HPDE6-E6E7 (cell line): ENCODE results near the gene CLMN.

ENCODE experiments used
- DNase-seq: peaks from one replicate; pipeline ENCODE4 v3.0.0; 2011; ENCODE audit warnings: missing footprints; ENCODE audit errors: extremely low spot score

CLMN gene, protein sequence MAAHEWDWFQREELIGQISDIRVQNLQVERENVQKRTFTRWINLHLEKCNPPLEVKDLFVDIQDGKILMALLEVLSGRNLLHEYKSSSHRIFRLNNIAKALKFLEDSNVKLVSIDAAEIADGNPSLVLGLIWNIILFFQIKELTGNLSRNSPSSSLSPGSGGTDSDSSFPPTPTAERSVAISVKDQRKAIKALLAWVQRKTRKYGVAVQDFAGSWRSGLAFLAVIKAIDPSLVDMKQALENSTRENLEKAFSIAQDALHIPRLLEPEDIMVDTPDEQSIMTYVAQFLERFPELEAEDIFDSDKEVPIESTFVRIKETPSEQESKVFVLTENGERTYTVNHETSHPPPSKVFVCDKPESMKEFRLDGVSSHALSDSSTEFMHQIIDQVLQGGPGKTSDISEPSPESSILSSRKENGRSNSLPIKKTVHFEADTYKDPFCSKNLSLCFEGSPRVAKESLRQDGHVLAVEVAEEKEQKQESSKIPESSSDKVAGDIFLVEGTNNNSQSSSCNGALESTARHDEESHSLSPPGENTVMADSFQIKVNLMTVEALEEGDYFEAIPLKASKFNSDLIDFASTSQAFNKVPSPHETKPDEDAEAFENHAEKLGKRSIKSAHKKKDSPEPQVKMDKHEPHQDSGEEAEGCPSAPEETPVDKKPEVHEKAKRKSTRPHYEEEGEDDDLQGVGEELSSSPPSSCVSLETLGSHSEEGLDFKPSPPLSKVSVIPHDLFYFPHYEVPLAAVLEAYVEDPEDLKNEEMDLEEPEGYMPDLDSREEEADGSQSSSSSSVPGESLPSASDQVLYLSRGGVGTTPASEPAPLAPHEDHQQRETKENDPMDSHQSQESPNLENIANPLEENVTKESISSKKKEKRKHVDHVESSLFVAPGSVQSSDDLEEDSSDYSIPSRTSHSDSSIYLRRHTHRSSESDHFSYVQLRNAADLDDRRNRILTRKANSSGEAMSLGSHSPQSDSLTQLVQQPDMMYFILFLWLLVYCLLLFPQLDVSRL

DNA sequence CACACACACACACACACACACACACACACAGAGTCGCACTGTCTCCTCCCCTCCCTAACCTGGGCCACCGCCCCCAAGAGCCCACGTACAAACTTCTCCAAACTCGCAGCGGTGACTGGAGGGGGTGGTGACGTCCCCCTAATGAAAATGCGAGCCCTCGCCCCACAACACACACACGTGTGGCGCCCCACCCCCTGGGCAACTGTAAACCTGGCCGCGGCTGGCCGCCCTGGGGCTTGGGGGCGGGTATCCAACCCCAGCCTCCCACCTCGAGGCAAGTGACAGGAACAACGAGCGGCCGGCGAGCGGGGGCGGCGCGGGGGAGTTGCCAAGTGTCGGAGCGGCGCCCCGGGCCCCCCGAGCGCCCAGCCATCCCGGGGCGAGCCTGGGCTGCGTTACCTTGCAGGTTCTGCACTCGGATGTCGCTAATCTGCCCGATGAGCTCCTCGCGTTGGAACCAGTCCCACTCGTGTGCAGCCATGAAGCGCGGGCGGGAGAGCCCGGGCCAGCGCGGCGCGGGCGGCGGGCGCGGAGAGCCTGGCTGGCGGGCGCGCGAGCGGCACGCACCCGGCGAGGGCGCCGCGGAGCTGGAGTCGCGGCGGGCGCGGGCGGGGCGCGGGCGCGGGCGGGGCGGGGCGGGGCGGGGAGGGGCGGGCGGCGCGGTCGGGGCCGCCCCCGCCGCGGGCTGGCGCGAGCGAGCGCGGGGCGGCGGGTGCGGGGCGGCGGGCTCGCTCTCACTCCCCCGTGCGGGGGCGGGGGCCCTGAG is at the start of gene CLMN:
CLMN (minus strand) TSS at position 597 of the 766 bp plus-strand sequence; CDS start at position 481, 116 bp downstream.
- DNase-seq: peak; percentile 49

DNA sequence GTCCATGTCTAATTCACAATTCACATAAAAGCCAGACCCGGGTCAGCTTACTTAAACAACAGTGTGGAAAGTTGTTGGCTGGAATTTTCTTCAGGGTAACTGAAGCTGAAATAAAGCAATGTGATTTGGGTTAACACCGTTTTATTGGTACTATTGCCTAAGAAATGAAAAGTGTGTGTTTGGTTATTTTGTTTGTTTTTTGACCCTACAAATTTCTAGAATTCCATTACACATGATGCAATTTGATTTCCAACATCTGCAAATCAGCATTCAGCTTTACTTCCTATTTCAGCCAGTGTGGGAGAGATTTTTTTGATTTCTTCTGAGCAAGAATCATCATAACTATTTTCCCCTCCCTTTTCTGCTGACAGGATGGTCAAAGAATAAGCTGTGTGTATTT is 45.7 kb upstream of the CLMN start:
- DNase-seq: no peak

DNA sequence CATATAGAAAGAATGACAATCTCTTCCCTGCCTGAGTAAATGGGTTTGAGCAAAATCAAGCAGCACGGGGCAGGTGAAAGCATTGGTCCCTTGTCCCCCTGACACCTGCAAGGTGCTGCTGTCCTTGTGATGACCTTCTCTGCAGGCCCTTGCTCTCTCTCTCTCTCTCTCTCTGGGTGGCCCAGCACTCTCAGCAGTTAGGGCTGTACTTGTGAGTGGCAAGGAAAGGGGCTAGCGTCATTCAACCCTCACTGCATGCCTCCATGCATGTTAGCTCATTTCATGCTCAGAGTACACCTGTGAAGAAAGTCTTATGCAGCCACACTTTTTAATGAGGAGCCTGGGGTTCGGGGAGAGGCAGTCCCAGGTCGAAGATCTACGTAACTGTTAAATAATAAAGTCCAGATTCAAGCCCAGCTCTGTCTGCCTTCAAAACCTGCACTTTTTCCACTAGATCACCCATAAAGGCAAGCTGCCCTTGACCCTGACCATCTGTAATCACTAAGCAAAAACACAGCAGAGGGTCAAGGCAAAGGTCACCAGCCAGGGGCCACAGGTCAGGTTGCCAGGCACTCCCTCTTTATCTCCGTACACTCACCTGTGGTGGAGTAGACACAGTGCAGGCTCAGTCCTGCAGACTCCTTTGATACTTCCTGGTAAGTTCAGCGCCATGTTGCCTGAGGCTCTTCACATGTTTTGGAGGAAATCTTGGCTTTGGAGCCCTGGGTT is 44.9 kb upstream of the CLMN start:
- no peak for DNase-seq

DNA sequence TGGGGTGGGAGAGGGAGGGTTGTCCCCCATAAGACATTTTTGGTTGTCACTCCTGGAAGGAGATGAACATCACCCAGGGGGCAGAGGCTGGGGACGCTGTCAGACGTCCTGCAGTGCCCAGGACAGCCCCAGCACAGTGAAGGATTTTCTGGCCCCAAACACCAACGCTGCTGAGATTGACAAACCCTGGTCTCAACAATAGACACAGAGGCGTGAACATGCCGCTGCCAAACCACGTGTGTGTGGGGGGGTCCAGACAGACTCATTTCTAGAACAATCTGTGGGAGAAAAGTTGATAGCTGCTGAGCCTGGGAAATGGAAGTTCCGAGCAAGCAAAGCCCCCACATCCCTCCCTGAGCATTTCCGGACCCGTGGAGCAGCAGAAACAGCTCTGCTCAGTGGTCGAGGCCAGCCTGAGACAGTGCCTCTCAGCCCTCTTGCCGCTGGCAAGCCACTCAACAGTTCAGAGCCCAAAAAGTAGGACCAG is 43.8 kb upstream of the CLMN start:
- no peak for DNase-seq

DNA sequence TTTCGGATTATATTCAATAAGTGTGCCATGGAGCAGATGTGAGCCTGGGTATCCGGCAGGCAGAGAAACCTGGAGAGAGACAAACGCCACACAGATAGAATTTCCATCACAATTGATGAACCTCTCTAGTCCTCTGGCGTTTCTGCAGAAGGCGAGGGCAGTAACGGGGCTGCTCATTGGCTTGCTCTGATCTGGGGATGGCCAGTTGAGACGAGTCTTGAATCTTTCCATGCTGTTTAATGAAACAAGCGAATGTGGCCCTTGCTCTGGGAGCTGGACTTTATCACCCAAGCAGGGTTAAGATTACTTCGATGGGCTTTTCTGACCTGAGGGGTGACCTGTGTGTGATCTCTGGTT is 42.4 kb upstream of the CLMN start:
- DNase-seq: no peak

DNA sequence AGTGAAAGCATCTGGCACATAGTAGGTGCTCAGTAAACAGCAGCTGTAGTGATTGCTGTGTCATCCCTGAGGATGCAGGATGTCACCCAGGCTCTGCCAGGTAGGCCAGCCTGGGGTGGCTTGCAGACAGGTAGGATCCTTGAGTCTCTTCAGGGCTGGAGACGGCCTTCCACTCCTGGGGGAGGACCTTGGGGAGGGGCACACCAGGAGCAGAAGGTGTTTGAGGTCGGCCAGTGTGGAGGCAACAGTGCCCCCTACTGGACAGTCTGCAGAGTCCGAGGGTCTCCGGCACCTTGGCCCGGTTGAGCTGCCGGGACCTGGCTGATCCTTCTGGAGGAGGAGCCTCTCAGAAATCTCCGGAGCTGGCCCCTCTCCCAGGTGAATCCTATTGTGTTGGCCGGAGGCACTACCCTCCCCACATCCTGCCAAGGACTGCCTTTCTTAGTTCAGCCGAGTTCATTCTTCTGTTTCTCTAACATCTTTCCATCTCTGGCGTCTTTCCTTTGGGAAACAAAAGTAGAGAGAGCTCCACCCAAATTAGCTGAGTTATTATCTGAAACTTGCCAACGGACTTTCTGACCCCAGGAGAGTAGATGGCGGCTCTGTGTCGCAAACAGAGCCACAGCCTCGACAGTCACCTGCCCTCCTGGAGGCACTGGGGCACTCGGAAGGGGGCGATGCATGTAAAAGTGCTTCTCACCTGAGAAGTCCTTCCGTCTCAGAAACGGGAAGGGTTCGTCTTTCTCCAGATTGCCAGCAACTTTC is 41.8 kb upstream of the CLMN start:
- no peak for DNase-seq

DNA sequence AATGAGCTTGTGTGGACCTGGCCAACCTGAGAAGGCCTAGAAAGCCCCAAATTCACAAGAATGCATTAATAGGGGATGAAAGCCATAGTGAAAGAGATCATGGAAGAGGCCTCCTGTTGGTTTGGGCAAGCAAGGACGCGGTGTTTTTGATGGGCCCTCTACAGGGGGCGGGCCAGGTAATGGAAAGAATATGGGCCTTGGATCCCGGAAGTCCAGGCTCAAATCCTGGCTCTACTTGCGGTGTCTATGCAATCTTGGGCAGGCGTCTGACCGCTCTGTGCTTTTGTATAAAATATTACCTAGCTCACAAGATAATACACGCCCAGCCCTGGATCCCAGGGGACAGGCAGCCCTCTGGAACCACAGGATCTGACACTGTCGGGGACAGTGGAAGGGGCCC is 41.1 kb upstream of the CLMN start:
- no peak for DNase-seq

DNA sequence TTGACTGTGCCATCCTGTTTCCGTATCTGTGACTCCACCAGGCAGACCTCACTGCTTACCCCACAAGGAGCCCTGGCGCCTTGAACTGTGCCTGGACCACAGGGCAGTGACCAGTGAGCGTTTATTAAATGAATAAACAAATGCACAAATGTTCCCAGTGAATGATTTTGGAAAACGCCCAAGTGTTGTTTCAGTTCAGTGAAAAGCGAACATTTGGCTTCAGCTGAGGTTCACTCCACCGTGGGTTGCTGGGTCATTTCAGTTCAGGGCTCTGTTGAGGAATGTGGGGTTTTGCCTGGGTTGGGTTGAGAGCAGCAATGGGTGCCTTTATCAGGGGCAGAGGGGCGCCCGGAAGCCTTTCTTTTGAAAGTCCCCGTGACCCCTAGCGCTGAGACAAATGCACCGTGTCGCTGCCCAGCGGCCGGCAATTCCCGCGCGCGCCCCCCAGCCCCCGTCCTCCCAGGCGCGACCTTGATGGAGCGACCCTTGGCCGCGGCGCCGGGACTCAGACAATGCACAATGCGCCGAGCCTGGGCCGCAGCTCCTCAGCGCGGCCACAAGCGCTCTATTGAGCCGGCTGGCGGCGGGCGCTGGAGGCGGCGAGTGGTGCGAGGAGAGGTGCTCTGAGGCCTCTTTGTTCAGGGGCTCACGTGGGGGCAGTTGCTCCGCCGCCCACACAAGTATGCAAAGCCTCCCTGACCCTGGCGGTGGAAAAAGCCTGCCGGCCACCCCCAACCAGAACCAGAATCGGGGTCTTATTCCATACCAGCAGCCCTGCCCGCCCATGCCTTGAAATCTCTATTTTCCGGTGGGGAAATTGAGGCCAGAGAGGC is 40.5 kb upstream of the CLMN start:
- no peak for DNase-seq

DNA sequence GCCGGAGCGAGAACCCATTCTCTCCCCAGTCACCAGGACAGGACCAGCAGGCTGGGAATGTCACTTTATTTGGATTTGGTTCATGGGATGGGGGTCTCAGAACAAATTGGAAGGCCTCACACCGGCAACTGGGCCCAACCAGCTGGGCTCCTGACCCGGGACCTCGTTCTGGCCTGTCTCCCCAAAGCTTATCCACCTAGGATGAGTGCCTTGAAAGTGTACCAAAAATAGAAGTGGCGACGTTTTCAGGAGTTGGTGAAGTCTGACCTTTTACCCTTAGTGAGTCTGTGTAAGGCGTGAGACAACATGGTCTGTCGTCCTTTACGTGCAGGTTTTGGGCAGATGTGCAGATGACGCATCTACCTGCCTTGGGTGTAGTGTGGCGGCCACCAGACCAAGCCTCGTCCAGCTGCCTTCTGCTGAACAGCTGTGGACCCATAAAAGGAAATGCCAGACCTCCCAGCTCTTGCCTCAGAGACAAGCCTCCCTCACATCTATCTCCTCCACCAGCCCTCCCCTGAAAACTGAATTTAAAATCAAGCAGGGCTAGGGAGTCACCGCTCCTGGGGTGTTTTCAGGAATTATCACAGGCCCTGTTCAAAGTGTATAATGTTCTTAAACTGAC is 36.6 kb upstream of the CLMN start:
- DNase-seq: no peak

DNA sequence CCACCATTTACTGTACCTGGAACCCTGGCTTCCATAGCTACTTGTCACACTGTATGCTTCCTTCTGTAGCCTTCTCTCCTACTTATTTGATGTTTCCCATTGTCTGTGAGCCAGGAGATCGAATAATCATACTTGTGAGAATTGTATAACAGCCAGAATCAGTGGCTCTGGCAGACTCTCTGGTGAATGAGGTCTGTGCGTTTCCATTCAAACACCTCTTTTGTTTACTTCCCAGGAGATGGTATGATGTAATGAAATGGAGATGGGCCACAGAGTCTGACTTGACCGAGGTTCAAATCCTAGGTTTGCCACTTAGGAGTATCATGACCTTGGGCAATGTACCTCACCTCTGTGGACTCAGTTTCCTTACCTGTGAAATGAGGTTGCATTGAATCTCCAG is 35.7 kb upstream of the CLMN start:
- DNase-seq: no peak

DNA sequence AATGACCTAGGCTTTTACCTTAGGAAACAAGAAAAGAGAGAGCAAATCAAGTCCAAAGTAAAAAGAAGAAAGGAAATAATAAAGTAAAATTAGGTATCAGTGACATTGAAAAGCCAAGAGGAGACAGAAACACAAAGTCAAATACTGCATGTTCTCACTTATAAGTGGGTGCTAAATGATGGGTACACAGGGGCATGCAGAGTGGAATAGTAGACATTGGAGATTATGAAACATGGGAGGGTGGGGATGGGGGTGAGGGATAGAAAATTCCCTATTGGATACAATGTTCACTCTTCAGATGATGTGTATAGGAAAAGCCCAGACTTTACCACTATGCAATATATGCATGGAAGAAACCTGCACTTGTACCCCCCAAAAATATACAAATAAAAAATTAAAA is 35.1 kb upstream of the CLMN start:
- DNase-seq: no peak

DNA sequence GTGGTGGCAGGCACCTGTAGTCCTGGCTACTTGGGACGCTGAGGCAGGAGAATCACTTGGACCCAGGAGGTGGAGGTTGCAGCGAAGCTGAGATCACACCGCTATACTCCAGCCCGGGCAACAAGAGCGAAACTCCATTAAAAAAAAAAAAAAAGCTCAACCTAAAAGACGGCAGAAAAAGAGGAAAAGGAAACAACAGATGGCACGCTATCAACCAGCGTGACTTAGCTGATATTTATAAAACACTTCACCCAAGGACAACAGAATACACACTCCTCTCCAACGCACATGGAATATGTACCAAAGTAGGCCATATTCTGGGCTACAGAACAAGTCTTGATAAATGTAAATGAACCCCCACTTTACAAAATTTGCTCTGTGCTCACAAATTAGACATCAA is 34.0 kb upstream of the CLMN start:
- no peak for DNase-seq

DNA sequence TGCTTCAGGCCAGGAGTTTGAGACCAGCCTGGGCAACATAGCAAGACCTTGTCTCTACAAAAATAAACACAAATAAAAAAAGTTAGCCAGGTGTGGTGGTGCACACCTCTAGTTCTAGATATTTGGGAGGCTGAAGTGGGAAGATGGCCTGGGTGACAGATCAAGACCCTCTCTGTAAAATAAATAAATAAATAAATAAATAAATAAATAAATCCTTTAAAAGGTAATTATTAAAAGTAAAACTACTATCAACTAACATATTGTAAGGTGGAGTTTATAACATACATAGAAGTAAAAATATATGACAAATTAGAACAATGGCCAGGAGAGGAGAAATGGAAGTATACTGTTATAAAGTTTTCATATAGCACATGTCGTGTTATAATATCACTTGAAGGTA is 33.3 kb upstream of the CLMN start:
- no peak for DNase-seq

DNA sequence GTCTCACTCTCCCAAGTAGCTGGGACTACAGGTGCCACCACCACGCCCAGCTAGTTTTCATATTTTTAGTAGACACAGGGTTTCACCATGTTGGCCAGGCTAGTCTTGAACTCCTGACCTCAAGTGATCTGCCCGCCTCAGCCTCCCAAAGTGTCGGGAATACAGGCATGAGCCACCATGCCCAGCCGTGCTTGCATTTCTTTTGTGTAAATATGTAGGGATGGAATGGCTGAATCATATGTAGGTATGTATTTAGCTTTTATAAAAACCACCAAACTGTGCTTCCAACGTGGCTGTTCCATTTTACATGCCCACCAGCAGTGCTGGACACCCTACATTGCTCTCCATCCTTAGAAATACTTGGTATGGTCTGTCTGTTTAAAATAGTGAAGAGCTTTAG is 32.8 kb upstream of the CLMN start:
- no peak for DNase-seq

DNA sequence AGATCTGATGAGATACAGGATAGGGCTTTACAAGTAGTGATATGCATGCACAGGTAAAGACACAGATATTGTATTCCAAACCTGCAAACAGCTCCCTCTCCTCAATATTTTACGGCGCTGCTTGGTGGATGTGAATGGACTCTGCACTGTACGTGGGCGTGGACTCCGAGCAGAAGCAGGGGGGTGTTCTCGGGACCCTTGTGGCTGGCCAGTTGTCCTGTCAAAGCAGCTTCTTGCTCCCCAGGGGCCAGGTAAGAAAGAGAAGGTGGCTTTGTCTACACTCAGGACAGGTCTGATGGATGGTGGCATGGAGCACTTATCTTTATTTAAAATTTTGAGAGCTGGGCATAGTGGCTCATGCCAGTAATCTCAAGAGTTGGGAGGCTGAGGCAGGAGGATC is 29.5 kb upstream of the CLMN start:
- no peak for DNase-seq

DNA sequence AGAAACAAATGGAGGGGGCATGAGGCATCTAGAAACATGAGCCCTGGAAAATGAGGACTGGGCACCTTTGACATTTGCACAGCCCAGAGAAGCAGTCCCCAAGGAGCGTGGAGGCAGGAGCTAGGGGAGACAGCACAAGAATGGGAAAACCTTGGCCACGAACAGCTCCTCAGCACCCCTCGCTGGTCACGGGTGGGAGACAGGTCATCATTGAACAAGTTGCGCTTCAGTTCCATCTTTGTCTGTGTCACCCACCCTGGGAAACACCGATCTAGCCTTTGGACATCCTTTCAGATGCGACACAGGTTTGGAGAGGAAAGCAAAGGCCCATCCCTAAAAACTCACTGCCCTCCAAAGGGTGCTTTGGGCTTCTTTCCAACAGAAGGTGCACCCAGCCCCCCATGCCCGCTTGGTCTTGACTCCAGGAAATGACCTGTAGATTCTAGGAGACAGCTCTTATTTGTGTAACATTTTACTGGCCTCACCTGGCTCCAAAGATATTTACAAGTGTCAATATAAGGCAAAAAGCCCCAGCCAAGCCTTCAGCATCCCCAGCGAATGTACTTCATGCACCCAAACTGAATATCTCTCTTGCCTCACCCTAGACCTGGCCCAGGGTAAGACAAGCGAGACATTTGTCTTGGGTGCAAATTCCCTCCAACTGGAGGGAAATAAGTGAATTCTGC is 28.8 kb upstream of the CLMN start:
- no peak for DNase-seq

DNA sequence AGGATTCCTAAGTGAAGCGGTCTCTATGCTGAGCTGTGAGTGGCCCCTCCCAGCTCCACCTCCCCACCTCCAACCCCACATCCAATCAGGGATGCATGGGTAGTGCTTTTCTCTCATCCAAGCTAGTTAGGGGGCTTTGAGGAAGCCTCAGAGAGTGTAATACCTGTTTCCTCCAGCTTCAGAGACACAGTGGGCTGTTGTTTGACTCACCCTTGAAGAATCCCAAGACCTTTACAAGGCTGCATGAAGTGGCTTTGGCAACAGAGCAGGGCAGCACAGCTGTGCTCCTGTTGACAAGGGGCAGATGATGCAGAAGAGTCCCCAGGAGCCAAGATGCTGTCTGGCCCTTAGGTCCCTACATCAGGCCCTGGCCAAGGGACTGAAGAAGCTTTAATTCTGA is 27.1 kb upstream of the CLMN start:
- no peak for DNase-seq

DNA sequence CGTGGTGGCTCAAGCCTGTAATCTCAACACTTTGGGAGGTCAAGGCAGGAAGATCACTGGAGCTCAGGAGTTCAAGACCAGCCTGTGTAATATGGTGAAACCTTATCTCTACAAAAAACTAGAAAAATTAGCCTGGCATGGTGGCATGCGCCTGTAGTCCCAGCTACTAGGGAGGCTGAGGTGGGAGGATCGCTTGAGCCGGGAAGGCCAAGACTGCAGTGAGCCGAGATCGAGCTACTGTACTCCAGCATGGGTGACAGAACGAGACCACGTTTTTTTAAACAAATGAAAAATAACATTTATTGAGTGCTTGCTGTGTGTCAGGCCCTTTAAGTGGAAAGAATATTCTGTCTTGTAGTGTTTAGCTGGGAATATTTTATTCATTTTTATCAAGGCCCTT is 26.6 kb upstream of the CLMN start:
- DNase-seq: no peak

DNA sequence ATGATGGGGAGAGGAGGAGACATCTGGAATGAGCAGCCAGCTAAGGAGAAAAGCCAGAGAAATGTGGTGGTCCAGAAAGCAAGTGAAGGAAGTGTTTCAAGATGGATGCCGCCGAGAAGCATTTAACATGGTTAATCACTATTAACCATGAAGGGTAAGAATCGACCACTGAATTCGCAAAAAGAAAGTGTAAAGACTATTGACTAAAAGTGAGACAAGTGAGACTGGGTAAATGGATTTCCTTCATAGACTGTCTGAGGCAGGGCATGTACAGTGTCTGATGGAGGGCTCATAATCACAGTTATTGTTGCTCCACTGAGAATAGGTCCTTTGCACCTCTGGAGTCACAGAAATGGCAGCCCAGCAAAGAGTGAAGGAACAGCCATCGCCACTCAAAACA is 25.3 kb upstream of the CLMN start:
- DNase-seq: no peak
